ENCODE measurements around the gene BAZ1B. TPM values are rescaled to one million over a fixed set of nuclear protein-coding genes. Genes with fewer than 3 reads are reported as not detected.
"Not testable (repeated sequence)": the region's sequence is repeated elsewhere in the genome, so short reads cannot be mapped to it uniquely, and the experiment has no call there.

The BAZ1B gene
- total RNA-seq, 1 donor from 2014 or later, result 54.5 TPM

- DNase-seq (ENCODE audit: low spot score), result no peak
Measured at GRCh38 chr7:73447121-73447733, 74.9 kb downstream of the BAZ1B start.

DNA sequence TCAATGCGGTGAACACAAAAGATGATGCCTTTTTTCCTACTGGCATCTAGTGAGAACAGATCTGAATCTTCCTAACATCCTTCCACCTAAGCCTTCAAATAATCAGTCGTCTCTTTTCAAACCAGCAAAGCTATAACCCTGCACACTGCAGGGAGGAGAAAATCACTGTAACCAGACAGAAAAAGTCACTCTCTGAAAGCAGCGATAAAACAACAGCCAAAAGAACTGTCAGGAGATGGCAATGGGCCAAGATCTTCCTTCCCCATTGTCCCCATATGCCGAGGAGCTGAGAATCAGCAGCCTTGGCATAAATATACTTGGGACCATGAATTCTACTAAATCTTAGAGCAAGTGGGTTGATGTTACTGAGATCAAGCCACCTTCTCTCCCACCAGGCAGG, 75.4 kb downstream of the BAZ1B start:
- no peak for DNase-seq (ENCODE audit: low spot score)

- DNase-seq (ENCODE audit: low spot score), result peak; percentile 39
Measured at GRCh38 chr7:73443548-73444255, 78.4 kb downstream of the BAZ1B start.

- DNase-seq (ENCODE audit: low spot score), result peak; percentile 81
Measured at GRCh38 chr7:73442903-73443500, 79.1 kb downstream of the BAZ1B start.

DNA sequence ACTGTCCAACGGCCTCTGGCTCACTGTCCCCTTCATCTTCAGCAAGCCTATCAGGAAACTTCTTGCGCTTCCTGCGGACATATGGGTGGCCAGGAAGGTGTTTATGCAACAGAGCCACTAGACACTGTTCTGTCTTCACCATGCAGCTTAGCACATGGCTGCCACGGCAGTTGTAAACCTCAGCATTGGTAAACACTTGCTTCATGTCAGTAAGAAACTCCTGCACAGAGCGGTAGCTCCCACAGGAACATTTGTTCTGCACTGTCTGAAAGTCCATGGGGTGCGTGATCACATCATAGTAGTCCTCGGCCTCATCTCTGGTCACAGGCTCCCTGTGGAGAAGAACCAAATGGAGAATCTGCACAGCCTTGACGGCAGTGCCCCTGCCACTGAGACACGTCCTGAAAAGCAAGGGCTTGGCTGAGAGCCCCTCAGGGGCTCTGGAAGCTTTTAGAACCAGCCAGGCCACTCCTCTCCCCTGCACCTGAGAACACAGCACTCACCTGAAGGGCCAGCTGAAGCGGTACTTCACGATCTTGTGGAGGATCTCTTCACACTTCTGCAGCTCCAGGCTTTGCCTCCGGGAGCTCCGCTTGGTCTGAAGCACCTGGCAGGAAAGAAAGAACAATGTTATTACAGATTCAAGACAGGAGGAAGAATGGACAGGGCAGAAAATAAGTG, 79.7 kb downstream of the BAZ1B start:
- peak; percentile 60 for DNase-seq (ENCODE audit: low spot score)

GRCh38 chr7:73439410-73439704, 82.7 kb downstream of the BAZ1B start:
- no peak for DNase-seq (ENCODE audit: low spot score)

DNA sequence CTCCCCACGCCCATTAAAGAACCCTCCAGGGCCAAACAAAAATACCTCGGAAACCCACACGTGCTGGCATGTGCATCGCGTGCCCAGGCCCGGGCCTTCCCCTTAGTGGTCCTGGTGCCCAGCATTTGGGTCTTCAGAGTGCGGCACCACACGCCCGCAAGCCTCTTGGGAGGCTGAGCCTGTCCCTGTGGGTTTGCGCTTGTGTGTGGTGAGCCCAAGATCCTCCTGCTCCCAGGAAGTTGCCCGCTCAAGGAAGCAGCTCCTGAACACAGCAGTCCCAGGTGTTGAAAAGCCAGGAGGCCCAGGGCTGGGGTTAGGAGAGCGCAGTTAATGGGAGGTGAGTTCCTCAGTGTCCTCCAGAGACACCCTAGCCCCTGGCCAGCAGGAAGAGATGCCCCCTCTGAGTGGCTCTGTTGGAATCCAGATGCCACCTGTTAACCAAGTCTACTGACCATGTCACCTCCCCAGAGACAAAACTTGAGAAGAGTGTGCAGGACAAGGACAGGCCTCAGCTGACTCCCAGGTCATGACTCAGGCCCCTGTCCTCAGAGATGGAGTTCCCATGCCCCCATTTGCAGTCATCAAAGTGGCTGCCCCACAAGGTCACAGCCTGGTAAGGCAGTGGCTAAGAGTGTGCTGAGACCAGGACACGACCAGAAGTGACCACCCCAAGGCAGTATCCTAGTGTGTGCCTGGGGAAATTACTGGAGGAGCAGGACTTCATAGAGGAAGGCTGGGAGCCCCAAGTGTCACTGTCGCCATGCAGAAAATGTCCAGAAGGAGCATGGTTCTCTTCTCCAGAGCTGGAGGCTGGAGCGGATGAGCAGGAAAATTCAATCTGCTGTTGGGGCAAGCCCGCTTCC, 83.3 kb downstream of the BAZ1B start:
- DNase-seq (ENCODE audit: low spot score), result no peak

- no peak for DNase-seq (ENCODE audit: low spot score)
Measured at GRCh38 chr7:73437621-73438416, 84.3 kb downstream of the BAZ1B start.

DNA sequence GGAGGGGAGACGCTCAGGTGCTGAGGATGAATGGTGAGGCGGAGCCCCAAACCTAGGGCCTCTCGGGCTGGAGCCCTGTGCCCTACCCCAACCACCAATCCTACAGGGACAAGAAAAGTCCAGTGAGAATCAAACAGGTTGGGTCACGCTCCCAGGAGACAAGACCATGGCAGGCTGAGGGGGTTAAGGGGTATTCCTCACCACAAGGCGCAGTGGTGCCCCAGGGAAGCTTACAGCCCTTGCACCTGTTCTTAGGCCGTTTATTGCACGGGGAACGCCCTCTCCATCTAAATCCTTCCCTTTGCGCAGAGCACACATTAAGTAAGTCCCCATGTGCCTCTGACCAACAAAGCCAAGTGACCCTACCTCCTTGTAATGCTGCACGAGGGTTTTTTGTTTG, 85.0 kb downstream of the BAZ1B start:
- DNase-seq (ENCODE audit: low spot score), result no peak

GRCh38 chr7:73436031-73436929, 85.8 kb downstream of the BAZ1B start:
- DNase-seq (ENCODE audit: low spot score), result no peak

DNA sequence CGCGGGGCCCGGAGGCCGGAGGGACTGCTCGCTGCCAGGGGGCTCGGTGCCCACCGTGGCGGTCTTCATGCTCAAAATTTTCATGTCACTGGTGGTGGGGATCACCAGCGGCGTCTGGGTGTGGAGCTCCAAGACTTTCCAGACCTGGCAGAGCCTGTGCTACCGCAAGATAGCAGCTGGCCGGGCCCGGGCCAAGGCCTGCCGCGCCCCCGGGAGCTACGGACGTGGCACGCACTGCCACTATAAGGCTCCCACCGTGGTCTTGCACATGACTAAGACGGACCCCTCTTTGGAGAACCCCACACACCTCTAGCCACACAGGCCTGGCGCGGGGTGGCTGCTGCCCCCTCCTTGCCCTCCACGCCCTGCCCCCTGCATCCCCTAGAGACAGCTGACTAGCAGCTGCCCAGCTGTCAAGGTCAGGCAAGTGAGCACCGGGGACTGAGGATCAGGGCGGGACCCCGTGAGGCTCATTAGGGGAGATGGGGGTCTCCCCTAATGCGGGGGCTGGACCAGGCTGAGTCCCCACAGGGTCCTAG, 86.6 kb downstream of the BAZ1B start:
- DNase-seq (ENCODE audit: low spot score), result no peak

DNA sequence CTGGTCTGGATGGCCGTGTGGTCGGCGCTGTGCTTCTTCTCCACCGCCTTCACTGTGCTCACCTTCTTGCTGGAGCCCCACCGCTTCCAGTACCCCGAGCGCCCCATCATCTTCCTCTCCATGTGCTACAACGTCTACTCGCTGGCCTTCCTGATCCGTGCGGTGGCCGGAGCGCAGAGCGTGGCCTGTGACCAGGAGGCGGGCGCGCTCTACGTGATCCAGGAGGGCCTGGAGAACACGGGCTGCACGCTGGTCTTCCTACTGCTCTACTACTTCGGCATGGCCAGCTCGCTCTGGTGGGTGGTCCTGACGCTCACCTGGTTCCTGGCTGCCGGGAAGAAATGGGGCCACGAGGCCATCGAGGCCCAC, 87.4 kb downstream of the BAZ1B start:
- no peak for DNase-seq (ENCODE audit: low spot score)

DNA sequence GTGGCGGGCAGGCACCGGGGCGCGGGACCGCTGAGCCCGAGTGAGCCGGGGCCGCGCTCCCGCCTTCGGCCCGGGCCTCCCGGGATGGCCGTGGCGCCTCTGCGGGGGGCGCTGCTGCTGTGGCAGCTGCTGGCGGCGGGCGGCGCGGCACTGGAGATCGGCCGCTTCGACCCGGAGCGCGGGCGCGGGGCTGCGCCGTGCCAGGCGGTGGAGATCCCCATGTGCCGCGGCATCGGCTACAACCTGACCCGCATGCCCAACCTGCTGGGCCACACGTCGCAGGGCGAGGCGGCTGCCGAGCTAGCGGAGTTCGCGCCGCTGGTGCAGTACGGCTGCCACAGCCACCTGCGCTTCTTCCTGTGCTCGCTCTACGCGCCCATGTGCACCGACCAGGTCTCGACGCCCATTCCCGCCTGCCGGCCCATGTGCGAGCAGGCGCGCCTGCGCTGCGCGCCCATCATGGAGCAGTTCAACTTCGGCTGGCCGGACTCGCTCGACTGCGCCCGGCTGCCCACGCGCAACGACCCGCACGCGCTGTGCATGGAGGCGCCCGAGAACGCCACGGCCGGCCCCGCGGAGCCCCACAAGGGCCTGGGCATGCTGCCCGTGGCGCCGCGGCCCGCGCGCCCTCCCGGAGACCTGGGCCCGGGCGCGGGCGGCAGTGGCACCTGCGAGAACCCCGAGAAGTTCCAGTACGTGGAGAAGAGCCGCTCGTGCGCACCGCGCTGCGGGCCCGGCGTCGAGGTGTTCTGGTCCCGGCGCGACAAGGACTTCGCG, 88.0 kb downstream of the BAZ1B start:
- no peak for DNase-seq (ENCODE audit: low spot score)

- DNase-seq (ENCODE audit: low spot score), result no peak
Measured at GRCh38 chr7:73432676-73433075, 89.4 kb downstream of the BAZ1B start.

- DNase-seq (ENCODE audit: low spot score), result no peak
Measured at GRCh38 chr7:73431041-73431835, 90.9 kb downstream of the BAZ1B start.

- DNase-seq (ENCODE audit: low spot score), result not testable (repeated sequence)
Measured at GRCh38 chr7:73430540-73430939, 91.6 kb downstream of the BAZ1B start.

DNA sequence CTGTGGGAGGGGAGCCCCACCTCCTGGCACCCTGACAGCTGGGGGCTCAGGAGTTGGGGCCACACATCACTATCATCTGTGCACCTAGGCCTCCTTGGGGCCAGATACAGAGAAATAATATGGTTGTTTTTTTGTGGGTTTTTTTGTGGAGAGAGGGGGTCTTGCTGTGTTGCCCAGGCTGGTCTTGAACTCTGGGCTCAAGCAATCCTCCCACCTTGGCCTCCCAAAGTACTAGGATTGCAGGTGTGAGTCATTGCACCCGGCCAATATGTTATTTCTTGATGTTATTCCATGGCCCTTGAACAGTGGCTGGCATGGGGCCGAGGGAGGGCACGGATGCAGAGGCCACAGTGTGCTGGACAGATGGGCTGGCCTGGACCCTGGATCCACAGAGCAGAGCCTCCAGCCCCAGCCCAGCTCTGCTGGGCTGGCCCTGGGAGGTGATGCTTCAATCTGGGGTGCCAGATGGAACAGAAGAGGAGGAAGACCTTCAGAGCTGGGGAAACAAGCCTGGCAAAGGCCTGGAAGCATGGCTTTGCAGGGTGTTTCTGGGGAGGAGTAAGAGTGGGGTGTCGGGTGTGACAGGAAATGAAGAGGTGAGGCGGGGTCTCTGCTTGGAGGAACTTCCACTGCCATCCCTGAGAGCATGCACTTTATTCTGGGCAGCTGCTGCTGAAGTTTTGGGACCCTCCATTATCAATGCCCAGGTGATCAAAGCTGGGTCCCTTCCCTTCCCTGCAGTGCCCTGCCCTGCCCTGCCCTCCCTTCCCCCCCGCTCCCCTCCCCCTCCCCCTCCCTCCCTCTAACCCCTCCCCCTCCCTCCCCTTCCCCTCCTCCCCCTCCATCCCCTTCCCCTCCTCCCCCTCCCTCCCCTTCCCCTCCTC, 92.2 kb downstream of the BAZ1B start:
- DNase-seq (ENCODE audit: low spot score), result no peak
